Urothelium cell line (cell line): ENCODE data around the gene AHDC1.
"Not testable (repeated sequence)": the region's sequence is repeated elsewhere in the genome, so short reads cannot be mapped to it uniquely, and the experiment has no call there.

ENCODE experiments used
- DNase-seq: peaks from one replicate; pipeline ENCODE4 v3.0.0; 2011; ENCODE audit warnings: low spot score, mixed read lengths
- FAIRE-seq: peaks from 2 replicates; lab custom pipeline; 2011; peaks lifted over from hg19 to GRCh38; lab: Jason Lieb, UNC

Gene AHDC1

GRCh38 chr1:27554293-27554692 is 49.7 kb downstream of the AHDC1 start:
- no peak for FAIRE-seq
- no peak for DNase-seq

GRCh38 chr1:27553823-27554222 is 50.1 kb downstream of the AHDC1 start:
- not testable (repeated sequence) for DNase-seq, FAIRE-seq

GRCh38 chr1:27552911-27553420 is 51.0 kb downstream of the AHDC1 start:
- FAIRE-seq (no peak), DNase-seq (no peak)

DNA sequence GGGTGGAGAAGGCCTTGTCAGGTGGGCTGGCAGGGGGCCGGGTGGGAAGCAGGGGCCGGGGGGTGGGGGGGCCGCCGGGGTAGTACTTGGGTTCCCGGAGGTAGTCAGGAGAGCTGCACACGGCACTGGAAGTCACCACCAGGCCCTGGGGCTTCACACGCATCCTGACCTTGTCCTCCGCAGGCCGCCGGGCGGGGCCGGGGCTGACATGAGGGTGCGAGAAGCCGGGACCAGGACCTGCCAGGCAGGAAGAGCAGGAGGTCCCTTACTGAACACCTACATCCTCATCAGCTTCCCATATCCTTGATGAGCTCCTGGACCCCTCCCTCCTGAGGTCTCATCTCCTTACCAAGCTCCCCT is 52.0 kb downstream of the AHDC1 start:
- FAIRE-seq: no peak

GRCh38 chr1:27551170-27551952 is 52.6 kb downstream of the AHDC1 start:
- DNase-seq (no peak), FAIRE-seq (no peak)

More for the DNA sequence above, 52.0 kb downstream of the AHDC1 start:
- DNase-seq: no peak

DNA sequence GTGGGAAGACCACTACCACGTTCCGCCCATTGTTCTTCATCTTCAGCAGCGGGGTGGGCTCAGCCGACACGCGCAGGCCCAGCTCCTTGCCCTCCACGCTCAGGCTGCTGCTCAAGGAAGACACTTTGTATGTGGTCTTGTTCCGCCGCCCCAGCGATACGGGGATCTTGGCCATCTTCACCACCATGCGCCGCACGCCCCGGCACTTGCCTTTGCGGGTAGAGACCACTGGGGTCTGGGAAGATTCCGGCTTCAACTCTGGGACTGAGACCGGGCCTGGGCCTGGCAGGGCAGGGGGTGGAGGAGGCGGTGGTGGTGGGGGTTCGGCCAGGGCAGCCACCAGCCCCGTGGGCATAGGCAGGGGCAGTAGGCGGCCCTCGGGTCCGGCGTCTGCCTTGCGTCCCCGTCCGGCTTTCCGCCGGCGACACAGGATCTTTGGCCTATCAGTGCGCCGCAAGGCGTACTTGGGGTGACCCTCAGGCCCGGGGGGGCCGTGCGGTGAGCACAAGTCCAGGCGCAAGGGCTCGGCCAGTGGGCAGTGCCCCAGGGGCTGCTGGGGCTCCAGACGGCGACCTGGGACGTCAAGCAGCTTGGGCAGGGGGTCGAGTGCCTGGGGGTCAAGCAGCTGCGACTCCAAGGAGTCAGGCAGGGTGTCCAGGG is 53.3 kb downstream of the AHDC1 start:
- FAIRE-seq (no peak), DNase-seq (no peak)

GRCh38 chr1:27549807-27550408 is 54.0 kb downstream of the AHDC1 start:
- DNase-seq (no peak), FAIRE-seq (no peak)

DNA sequence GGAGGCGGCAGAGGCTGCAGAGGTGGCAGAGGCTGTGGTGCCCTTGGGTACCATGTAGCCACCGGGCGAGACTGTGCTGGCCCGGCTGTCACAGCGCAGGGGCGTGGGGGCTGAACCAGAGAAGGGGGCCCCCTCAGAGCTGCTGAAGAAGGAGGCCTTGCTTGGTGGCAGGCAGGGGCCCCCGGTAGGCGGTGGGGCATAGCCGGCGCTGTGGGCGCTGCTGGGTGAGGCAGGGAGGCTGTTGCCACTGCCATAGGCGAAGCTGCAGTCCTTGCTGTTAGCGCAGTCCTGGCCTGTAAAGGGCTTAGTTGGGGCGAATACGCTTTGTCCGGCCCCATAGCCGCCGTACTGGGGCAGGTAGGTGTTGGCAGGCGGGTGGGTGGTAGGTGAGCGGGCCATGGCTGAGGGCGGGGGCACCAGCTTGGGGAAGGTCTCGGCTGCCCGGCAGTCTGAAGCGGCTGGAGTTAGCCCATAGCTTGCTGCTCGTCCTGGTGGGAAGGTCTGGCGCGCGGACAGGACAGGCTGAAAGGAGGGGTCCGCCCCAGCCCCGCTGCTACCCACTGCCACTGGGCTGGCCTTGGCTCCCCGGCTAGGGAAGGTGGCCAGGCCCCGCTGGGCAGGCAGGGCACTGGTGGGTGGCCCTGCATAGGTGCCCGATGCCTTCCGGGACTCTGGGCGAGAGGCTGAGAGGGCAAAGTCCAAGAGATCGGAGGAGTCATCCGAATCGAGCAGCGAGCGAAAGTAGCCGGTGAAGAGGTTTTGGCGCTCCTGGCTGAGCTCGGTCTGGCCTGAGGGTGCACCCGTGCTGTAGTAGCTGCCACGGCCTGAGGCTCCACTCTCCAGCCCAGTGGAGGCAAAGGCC is 54.9 kb downstream of the AHDC1 start:
- no peak for DNase-seq
- no peak for FAIRE-seq

DNA sequence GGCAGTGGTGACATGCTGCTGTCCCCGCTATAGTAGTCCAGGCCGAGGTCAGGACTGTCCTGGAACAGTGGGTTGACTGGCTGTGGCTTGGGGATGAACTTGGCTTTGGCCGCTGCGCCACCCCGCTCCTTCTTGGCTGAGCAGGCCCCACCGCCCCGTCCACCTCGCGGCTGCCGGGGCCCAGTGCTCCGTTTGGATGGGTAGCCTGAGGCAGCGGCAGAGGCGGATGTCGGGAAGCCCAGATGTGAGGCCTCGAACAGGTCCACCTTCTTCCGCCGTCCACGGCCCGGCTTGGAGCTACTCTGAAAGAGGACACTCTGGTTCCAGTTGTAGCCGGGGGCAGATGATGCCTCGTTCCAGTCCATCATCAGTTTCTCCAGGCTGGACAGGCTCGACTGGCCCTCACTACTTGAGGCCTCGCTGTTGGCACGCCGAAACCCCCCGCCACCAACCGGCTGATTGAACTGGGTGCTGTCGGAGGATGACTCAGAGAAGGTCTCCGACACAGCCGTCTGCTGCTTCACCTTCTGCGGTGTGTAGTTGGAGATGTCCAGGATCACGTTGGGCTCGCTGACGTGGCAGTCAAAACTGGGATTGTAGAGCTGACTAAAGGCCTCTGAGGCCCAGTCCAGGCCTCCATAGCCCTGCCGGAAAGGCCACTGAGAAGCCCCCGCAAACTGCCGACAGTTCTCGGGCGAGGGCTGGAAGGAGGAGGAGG is 55.6 kb downstream of the AHDC1 start:
- FAIRE-seq: peak; percentile 40
- no peak for DNase-seq

DNA sequence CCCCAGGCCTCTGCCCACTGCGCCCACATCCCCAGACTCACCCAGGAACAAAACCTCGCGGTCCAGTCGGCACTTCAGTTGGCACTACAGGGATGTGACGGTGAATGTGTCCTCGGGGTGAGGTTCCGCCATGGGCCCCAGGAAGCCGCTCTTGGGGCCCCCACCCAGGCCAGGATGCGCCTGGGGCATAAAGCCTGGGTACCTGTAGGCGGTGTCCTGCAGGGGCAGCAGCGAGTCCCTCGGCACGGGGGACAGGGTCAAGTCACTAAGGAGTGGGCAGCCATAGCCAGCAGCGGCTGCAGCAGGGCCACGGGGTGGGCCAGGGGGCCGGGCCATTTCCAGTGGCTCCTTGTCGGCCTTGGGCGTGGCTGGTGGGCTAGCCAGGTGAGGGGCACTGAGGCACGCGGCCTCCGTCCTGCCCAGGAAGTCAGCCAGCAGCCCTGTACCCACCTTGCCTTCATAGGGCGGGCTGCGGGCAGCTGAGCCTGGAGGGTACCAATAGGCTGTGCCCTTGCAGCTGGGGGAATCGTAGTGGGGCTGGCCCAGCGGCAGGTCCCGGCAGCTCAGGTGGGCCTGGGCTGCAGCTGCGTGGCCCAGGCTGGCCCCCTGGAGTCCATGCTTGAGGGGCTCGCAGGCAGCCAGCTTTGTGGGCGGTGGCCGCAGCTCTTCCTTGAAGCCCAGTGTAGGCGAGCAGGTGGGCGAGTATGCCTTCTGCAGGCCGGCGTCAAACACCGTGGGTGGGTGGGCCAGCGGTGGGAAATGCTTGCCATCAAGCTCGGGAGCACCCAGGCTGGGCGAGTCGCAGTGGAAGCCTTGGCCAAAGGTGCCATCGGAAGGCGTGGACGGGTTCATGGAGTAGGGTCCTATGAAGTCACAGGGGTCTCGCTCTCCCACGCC is 56.5 kb downstream of the AHDC1 start:
- DNase-seq: no peak
- FAIRE-seq: no peak

DNA sequence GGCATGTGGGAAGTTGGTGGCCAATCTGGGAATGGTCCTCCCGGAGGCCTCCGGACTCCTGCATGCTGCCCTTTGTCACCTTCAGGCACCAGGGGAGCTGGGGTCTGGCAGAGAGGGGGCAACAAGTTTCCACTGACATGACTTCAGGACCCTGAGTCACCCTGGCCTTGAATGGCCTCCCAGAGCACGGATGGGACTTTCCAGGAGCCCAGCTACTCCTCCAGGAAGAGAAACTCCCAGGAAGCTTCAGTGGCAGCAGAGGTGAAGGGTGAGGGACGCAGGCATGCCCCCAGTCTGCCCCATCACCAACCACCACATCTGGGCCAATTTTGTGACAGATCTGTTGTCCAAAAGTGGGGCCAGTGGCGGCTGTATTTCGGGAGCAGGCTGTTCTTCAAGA is 58.1 kb downstream of the AHDC1 start:
- FAIRE-seq (no peak), DNase-seq (no peak)

- DNase-seq (no peak), FAIRE-seq (no peak)
These were observed 58.7 kb downstream of the AHDC1 start for GRCh38 chr1:27545271-27545670.

DNA sequence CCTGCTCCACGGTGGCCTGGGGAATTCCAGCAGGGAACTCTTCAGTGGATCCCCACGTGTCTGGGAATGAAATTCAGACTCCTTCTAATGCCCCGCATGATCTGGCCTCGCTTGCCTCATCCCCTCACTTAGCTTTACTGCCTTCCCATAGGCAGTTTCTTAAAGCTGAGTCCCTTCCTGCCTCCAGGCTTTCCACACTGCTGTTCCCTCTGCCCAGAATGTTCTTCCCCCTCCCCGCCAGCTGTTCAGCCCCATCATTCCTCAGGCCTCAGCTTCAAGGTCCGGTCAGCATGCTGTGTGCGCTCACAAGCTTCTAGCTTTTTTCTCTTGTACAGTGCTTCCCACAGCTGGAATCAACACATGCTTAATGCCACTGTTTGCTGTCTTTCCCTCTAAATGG is 59.1 kb downstream of the AHDC1 start:
- FAIRE-seq: no peak

GRCh38 chr1:27543284-27543683 is 60.7 kb downstream of the AHDC1 start:
- no peak for FAIRE-seq
- DNase-seq: no peak

More for the DNA sequence above, 59.1 kb downstream of the AHDC1 start:
- no peak for DNase-seq

GRCh38 chr1:27542463-27543273 is 61.3 kb downstream of the AHDC1 start:
- peak; percentile 86 for DNase-seq
- peak; percentile 78 for FAIRE-seq

DNA sequence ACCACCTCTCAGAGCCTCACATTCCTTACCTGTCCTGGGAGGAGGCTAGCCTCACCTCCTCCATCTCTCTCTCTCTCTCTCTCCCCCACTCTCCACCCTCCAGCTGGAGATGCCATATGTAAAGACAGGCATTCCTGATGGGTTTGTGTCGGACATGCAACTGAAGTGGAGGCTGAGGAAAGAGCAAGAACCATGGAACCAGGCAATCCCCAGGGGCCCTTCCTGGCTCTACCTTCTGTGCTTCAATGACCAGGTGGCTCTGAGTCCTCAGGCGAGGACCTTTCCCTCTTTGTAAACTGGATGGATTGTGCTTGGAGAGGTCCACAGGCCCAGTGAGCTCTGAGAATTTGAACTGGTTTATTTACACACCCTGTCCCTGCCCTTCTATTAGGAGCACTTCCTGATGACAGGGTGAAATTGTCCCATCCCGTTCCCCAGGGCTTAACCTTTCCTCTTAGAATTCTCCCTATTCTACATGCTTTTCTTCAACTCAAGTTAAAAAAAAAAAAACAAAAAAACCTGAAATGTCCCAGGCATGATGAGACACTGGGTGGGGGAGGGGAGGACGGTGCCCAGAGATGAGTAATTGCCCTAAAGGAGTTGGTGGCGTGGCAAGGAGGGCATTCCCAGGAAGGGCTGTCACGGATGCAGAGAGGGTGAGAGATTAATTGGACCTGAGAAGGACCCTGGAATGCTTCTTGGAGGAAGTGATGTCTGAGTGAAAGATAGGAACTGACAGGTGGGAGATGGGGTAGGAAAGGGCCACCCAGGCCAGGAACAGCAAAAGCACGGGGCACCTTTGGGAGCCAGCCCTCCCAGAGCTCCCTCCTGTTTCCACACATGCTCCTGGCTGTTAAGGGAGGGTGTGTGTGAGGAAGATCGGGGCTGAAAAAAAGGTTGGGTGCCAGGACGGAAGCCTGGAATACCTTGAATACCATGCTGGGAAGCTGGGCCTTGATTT is 63.8 kb downstream of the AHDC1 start:
- FAIRE-seq: no peak
- peak; percentile 86 for DNase-seq

GRCh38 chr1:27538793-27539192 is 65.2 kb downstream of the AHDC1 start:
- peak; percentile 83 for DNase-seq
- no peak for FAIRE-seq
